ENCODE data around the gene TYK2. TPM values are rescaled to one million over a fixed set of nuclear protein-coding genes. Genes with fewer than 3 reads are reported as not detected.

The TYK2 gene
- total RNA-seq, 1 donor from 2014 or later = 356 TPM

DNA sequence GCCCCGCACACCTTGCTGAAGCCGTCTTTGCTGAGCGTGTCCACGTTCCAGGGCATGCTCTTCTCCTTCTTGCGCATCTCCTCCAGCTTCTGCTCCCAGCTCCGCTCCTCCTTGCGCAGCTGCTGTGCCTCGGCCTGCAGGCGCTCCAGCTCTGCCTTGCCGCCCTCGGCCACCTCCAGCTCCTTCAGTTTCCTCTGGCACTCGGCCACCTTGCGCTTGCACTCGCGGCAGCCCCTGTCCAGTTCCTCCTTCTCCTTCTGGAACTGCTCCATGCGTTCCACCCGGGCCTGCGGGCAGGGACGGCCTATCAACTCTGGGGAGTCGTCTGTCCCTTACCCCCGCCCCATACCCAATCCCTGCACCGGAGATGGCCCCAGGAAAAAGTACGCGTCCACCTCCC is 15.5 kb upstream of the TYK2 start:
- intact Hi-C loops (cut with micrococcal nuclease) = no loop called here
- ATAC-seq (ENCODE audit: low read depth) (no peak), DNase-seq (no peak)
- H3K4me1 Mint-ChIP-seq = peaks cover 16% of the 10 kb centered on the region
- H3K27ac Mint-ChIP-seq = no peak overlapping the region
- TF ChIP-seq, protein P1, sequence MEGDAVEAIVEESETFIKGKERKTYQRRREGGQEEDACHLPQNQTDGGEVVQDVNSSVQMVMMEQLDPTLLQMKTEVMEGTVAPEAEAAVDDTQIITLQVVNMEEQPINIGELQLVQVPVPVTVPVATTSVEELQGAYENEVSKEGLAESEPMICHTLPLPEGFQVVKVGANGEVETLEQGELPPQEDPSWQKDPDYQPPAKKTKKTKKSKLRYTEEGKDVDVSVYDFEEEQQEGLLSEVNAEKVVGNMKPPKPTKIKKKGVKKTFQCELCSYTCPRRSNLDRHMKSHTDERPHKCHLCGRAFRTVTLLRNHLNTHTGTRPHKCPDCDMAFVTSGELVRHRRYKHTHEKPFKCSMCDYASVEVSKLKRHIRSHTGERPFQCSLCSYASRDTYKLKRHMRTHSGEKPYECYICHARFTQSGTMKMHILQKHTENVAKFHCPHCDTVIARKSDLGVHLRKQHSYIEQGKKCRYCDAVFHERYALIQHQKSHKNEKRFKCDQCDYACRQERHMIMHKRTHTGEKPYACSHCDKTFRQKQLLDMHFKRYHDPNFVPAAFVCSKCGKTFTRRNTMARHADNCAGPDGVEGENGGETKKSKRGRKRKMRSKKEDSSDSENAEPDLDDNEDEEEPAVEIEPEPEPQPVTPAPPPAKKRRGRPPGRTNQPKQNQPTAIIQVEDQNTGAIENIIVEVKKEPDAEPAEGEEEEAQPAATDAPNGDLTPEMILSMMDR (IDR thresholded peaks at IDR 0.05) = no peak
- no peak overlapping the region for H3K4me3 Mint-ChIP-seq
- POLR2A ChIA-PET = interaction anchor here (0.7 kb wide), 1 partner anchor 100 kb away, joined by 8 read pairs; no protein-coding TSS in a partner anchor
- H3K36me3 Mint-ChIP-seq (ENCODE audit: low read depth) = peaks cover 66% of the 10 kb centered on the region
- CTCF ChIA-PET = no interaction called here
- H3K27me3 Mint-ChIP-seq = no peaks in the 10 kb centered on the region
- H3K9me3 Mint-ChIP-seq = no peaks in the 10 kb centered on the region

DNA sequence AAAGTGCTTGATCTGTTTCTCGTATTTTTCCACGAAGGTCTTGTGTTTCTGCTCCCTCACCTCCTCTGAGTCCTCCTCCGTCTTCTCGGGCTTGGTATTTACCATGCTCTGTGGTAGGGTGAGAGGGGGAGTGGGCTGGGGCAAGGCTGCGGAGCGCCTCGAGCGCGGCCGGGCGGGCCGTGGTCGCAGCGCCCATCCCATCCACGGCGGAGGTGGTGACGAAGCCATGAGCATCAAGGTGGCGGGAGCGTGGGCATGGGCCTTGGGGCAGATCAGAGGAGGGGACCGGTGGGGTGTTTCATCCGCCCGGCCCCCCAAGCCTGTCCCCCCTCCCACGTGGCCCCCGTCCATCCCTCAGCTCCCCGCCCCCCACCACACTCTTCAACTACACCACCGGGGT is 15.1 kb upstream of the TYK2 start:
- ATAC-seq (ENCODE audit: low read depth) (no peak), DNase-seq (no peak)
- TF ChIP-seq, protein P1 (IDR thresholded peaks at IDR 0.05) = no peak
- Mint-ChIP-seq H3K27ac (no peak overlapping the region), H3K27me3 (no peaks in the 10 kb centered on the region), H3K9me3 (no peaks in the 10 kb centered on the region), H3K4me1 (peaks cover 12% of the 10 kb centered on the region), H3K36me3 (ENCODE audit: low read depth) (peaks cover 70% of the 10 kb centered on the region), H3K4me3 (no peak overlapping the region)
- CTCF ChIA-PET = no interaction called here
- POLR2A ChIA-PET = interaction anchor here (0.5 to 0.7 kb wide), 2 partner anchors 100 to 144 kb away, joined by 3 to 8 read pairs; no protein-coding TSS in a partner anchor
- intact Hi-C loops (cut with micrococcal nuclease) = no loop called here

DNA sequence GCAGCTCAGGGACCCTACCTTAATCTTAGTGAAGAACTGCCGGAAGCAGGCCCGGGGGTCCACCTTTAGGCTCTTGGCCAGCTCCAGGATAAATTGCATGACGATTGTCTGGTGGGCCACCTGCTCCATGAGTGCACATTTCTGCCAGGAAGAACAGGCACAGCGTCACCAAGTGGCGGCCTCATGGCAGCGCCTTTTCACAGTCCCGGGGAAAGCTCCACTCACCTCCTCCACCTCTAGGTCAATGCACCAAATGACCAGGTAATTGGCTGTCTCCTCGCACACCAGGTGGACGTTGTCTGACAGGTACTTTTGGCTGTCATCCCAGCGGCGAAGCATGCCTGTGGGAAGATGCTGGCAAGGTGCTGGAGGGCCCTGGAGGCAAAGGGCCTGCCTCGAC is 14.6 kb upstream of the TYK2 start:
- Mint-ChIP-seq H3K4me1 (peaks cover 8% of the 10 kb centered on the region), H3K9me3 (no peaks in the 10 kb centered on the region), H3K4me3 (no peak overlapping the region), H3K27ac (no peak overlapping the region), H3K36me3 (ENCODE audit: low read depth) (peaks cover 68% of the 10 kb centered on the region), H3K27me3 (no peaks in the 10 kb centered on the region)
- CTCF ChIA-PET = no interaction called here
- ATAC-seq (ENCODE audit: low read depth) (no peak), DNase-seq (no peak)
- POLR2A ChIA-PET = interaction anchor here (0.5 kb wide), 1 partner anchor 144 kb away, joined by 3 read pairs; no protein-coding TSS in a partner anchor
- TF ChIP-seq, protein P1 (IDR thresholded peaks at IDR 0.05) = no peak
- intact Hi-C loops (cut with micrococcal nuclease) = no loop called here

DNA sequence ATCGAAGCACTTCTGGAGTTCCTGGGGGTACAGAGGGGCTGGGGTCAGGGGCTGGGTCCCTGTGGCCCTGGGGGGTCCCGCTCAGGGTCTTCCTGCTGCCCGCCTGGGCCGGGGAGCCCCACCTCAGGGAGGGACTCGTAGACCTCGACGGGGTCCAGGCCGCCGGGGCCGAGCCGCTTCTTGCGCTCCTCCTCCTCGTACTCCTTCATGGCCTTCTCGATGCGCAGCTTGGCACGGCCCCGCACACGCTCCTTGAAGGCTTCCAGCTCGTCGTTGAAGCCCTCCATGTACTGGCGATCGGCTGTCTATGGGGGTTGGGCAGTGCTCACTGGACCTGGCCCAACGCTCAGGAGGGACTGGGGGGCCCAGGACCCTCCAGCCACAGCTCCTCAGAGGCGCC is 12.8 kb upstream of the TYK2 start:
- Mint-ChIP-seq H3K4me1 (peaks cover 9% of the 10 kb centered on the region), H3K27ac (no peak overlapping the region), H3K27me3 (no peaks in the 10 kb centered on the region), H3K9me3 (no peaks in the 10 kb centered on the region), H3K4me3 (no peak overlapping the region), H3K36me3 (ENCODE audit: low read depth) (peaks cover 61% of the 10 kb centered on the region)
- ChIA-PET CTCF (interaction anchor here (1.5 to 3.8 kb wide), 4 partner anchors 122 to 134 kb away, joined by 3 to 70 read pairs (median 42); partner anchors contain the start of gene ICAM1), POLR2A (interaction anchor here (1.0 to 1.9 kb wide), 2 partner anchors 123 to 134 kb away, joined by 3 to 5 read pairs; no protein-coding TSS in a partner anchor)
- TF ChIP-seq, protein P1 (IDR thresholded peaks at IDR 0.05) = no peak
- no peak for ATAC-seq (ENCODE audit: low read depth)
- intact Hi-C loops (cut with micrococcal nuclease) = no loop called here
- no peak for DNase-seq

DNA sequence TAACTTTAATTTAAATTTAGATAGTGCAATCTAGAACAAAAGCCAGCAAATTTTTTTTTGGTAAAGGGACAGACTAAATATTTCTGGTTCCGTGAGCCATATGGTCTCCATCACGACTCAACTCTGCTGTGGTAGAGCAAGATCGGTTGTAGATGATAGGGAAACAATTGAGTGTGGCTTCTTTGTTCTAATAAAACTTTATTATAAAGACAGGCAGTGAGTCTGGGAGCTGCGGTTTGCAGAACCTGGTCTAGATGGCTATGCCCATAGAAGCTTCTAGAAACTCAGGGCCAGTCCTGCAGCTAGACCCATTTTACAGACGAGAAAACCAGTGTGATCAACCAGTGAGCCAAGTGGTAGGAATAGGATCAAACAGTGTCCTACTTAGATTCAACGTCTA is 11.7 kb upstream of the TYK2 start:
- peaks cover 9% of the 10 kb centered on the region for H3K4me1 Mint-ChIP-seq
- TF ChIP-seq, protein P1 (IDR thresholded peaks at IDR 0.05) = no peak
- H3K27me3 Mint-ChIP-seq = no peaks in the 10 kb centered on the region
- no peak for DNase-seq
- no peak overlapping the region for H3K27ac Mint-ChIP-seq
- POLR2A ChIA-PET = interaction anchor here (0.6 to 1.9 kb wide), 4 partner anchors 120 to 277 kb away, joined by 3 to 5 read pairs (median 4); no protein-coding TSS in a partner anchor
- ATAC-seq (ENCODE audit: low read depth) = no peak
- H3K36me3 Mint-ChIP-seq (ENCODE audit: low read depth) = peaks cover 57% of the 10 kb centered on the region
- CTCF ChIA-PET = interaction anchor here (0.8 to 3.8 kb wide), 8 partner anchors 12 to 460 kb away, joined by 3 to 70 read pairs (median 10); partner anchors contain the start of gene ICAM1
- no peak overlapping the region for H3K4me3 Mint-ChIP-seq
- intact Hi-C loops (cut with micrococcal nuclease) = no loop called here
- no peaks in the 10 kb centered on the region for H3K9me3 Mint-ChIP-seq

Data from activated B cell treated with CpG ODN at 0.5 μM for 24 hours (primary cell).